Tibial nerve (tissue), 4 donors: ENCODE data around the gene HECW1. TPM values are rescaled to one million over a fixed set of nuclear protein-coding genes. Genes with fewer than 3 reads are reported as not detected.
A peak's percentile ranks its signal among the peaks of the same experiment; 100 is the strongest.
"Not testable (repeated sequence)": the region's sequence is repeated elsewhere in the genome, so short reads cannot be mapped to it uniquely, and the experiment has no call there.

ENCODE experiments used
- DNase-seq, 2 donors: peaks; one replicate each; pipeline ENCODE4 v3.0.0-alpha.2; 2019; ENCODE audit warnings: low spot score in 2 of 2
- H3K27ac ChIP-seq, 4 donors: fragments of 200-600 bp; sonication (generic) in 3 of 4; one replicate each; pipeline ENCODE4 v1.5.1; 2017 to 2019; ENCODE audit warnings: mild to moderate bottlenecking in 1 of 4
- H3K27me3 ChIP-seq, 2 donors: fragments of 200-600 bp; sonication (generic) in 1 of 2; one replicate each; pipeline versions ENCODE4 v1.5.1 to v1.6.0; 2017 to 2019
- H3K36me3 ChIP-seq, 3 donors: fragments of 200-600 bp; sonication (generic); one replicate each; pipeline ENCODE4 v1.5.1; 2018 to 2019
- H3K4me1 ChIP-seq, 4 donors: fragments of 200-600 bp; sonication (generic) in 3 of 4; one replicate each; pipeline ENCODE4 v1.5.1; 2017 to 2019
- H3K4me3 ChIP-seq, 4 donors: fragments of 200-600 bp; sonication (generic) in 3 of 4; one replicate each; pipeline ENCODE4 v1.5.1; 2017 to 2019; ENCODE audit warnings: mild to moderate bottlenecking in 1 of 4, moderate library complexity in 1 of 4
- H3K9me3 ChIP-seq, 4 donors: fragments of 200-600 bp; sonication (generic) in 3 of 4; one replicate each; pipeline ENCODE4 v1.5.1; 2017 to 2019
- EP300 ChIP-seq, 2 donors: sonication (generic); formaldehyde crosslinking; IDR thresholded peaks; one replicate each; pipeline ENCODE4 v1.6.1; 2017; ENCODE audit warnings: antibody characterized with exemption in 2 of 2, mild to moderate bottlenecking in 1 of 2
- POLR2A ChIP-seq, 2 donors: fragments of 450-650 bp; IDR thresholded peaks; one replicate each; pipeline ENCODE4 v1.6.1; 2017; ENCODE audit warnings: antibody characterized with exemption in 2 of 2, mild to moderate bottlenecking in 2 of 2, moderate library complexity in 2 of 2
- WGBS, 2 donors: methylation state at CpG; one replicate each; pipeline ENCODE4 v1.1.5; 2018; 5-methylcytosine and 5-hydroxymethylcytosine counted together
- total RNA-seq, 4 donors: library from RNA; depleted of rRNA; stranded (reverse); fragments of >200 nt; gene quantifications; one replicate each; pipeline ENCODE4 v1.1.0, GENCODE V29; 2016
- TF ChIP-seq, protein P1 (sequence below), 5 experiments: fragments of 200-600 bp in 3 of 5; fragments of 450-650 bp in 2 of 5; sonication (generic) in 3 of 5; IDR thresholded peaks; one replicate each; pipeline ENCODE4 v1.5.1; 2016 to 2019; ENCODE audit warnings: antibody characterized with exemption in 5 of 5, mild to moderate bottlenecking in 3 of 5, moderate library complexity in 2 of 5

The HECW1 gene
- 10 to 100 TPM in 1 of 4 donors, 1 to 10 TPM in 3; 3.6 to 10.9 (median 6.5) TPM for total RNA-seq

DNA sequence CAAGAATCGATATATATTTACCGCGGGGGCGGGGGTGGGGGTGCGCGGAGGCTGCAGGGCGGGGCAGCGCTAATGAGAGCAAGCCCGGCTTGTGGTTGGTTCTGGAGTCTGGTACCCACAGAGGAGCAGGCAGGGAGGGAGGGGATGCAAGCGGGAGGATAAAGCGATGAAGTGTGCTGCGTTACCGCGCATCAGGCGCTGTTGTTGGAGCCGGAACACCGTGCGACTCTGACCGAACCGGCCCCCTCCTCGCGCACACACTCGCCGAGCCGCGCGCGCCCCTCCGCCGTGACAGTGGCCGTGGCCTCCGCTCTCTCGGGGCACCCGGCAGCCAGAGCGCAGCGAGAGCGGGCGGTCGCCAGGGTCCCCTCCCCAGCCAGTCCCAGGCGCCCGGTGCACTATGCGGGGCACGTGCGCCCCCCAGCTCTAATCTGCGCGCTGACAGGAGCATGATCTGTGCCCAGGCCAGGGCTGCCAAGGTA, at the start of gene HECW1:
TSS of gene HECW1 (plus strand) at position 189 of the 482 bp plus-strand sequence. CDS start 131,259 bp downstream, outside the sequence.
- Histone ChIP-seq H3K9me3 (no peaks in the 10 kb centered on the region), H3K4me1 (peaks cover 0 to 29% (median 17%) of the 10 kb centered on the region in 4 donors), H3K27me3 (peaks cover 0 to 83% of the 10 kb centered on the region in 2 donors), H3K4me3 (peak within 1 kb of the TSS; percentile 23 to 53 (median 28)), H3K36me3 (no peaks in the 10 kb centered on the region), H3K27ac (no peak within 1 kb of the TSS)
- DNase-seq: no peak
- WGBS, 2 donors: 1 to 2% methylated on average over 24 to 26 of the region's 46 CpGs
- TF ChIP-seq POLR2A (IDR thresholded peaks at IDR 0.05) (no peak), EP300 (IDR thresholded peaks at IDR 0.05) (no peak)
- TF ChIP-seq, protein P1, sequence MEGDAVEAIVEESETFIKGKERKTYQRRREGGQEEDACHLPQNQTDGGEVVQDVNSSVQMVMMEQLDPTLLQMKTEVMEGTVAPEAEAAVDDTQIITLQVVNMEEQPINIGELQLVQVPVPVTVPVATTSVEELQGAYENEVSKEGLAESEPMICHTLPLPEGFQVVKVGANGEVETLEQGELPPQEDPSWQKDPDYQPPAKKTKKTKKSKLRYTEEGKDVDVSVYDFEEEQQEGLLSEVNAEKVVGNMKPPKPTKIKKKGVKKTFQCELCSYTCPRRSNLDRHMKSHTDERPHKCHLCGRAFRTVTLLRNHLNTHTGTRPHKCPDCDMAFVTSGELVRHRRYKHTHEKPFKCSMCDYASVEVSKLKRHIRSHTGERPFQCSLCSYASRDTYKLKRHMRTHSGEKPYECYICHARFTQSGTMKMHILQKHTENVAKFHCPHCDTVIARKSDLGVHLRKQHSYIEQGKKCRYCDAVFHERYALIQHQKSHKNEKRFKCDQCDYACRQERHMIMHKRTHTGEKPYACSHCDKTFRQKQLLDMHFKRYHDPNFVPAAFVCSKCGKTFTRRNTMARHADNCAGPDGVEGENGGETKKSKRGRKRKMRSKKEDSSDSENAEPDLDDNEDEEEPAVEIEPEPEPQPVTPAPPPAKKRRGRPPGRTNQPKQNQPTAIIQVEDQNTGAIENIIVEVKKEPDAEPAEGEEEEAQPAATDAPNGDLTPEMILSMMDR (IDR thresholded peaks at IDR 0.05): no peak

DNA sequence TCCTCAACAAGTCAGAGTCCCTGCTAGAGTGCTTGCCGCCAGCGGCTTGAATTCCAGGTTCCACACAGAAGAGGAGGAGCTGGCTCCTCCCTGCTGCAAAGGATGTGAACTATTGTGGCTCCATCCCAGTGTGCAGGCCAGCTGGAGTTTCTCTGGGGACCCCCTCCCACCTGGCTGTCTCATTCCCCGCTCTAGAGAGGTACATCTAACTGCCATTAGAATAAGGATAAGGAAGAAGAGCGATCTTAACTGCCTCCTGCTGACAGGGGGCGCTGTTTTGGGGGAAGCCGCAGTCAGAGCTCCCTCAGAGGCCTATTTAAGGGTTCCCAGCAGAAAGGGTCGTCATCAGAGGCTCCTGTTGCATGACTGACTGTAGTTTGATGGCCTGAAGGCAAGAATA, 40.8 kb upstream of the HECW1 start:
- Histone ChIP-seq H3K4me1 (no peaks in the 10 kb centered on the region), H3K27me3 (no peaks in the 10 kb centered on the region), H3K36me3 (no peaks in the 10 kb centered on the region), H3K9me3 (no peaks in the 10 kb centered on the region), H3K4me3 (no peak overlapping the region), H3K27ac (no peak overlapping the region)
- 29% methylated on average over 7 of the region's 7 CpGs for WGBS, 2 donors
- DNase-seq: no peak
- TF ChIP-seq, protein P1 (IDR thresholded peaks at IDR 0.05): no peak
- TF ChIP-seq POLR2A (IDR thresholded peaks at IDR 0.05): no peak
- no peak for TF ChIP-seq EP300 (IDR thresholded peaks at IDR 0.05)

DNA sequence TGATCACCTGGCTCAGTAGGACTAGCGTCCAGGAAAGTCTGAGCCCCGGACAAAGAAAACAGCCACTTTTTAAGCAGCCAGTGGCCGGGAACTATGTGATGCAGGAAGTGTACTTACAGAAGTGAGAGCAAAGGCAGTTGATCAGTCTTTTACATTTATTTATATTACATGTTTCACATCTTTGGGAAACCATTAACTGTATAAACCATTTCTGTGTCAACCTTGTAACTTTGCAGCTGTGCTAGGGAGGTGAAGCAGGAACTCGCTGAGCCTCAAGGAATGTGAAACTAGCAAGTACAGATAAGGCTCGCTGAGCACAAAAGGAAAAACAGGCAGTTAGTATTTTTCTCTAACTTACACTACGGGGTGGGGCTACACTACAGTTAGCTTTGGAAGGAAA, 39.9 kb upstream of the HECW1 start:
- no peak for DNase-seq
- 62 to 67% methylated on average over 6 of the region's 6 CpGs for WGBS, 2 donors
- TF ChIP-seq POLR2A (IDR thresholded peaks at IDR 0.05) (no peak), EP300 (IDR thresholded peaks at IDR 0.05) (no peak)
- TF ChIP-seq, protein P1 (IDR thresholded peaks at IDR 0.05): no peak
- Histone ChIP-seq H3K27me3 (no peaks in the 10 kb centered on the region), H3K4me3 (no peak overlapping the region), H3K9me3 (no peaks in the 10 kb centered on the region), H3K27ac (no peak overlapping the region), H3K4me1 (no peaks in the 10 kb centered on the region), H3K36me3 (no peaks in the 10 kb centered on the region)

DNA sequence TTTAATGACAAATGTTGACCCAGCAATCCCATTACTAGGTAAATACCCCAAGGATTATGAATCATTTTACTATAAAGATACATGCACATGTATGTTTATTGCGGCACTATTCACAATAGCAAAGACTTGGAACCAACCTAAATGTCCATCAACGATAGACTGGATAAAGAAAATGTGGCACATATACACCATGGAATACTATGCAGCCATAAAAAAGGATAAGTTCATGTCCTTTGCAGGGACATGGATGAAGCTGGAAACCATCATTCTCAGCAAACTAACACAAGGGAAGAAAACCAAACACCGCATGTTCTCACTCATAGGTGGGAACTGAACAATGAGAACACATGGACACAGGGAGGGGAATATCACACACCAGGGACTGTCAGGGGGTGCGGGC, 38.6 kb upstream of the HECW1 start:
- WGBS, 2 donors: 97 to 98% methylated on average over 4 of the region's 4 CpGs
- H3K4me1 ChIP-seq, H3K36me3 ChIP-seq, DNase-seq, H3K27me3 ChIP-seq, H3K27ac ChIP-seq, H3K9me3 ChIP-seq, H3K4me3 ChIP-seq: not testable (repeated sequence)

DNA sequence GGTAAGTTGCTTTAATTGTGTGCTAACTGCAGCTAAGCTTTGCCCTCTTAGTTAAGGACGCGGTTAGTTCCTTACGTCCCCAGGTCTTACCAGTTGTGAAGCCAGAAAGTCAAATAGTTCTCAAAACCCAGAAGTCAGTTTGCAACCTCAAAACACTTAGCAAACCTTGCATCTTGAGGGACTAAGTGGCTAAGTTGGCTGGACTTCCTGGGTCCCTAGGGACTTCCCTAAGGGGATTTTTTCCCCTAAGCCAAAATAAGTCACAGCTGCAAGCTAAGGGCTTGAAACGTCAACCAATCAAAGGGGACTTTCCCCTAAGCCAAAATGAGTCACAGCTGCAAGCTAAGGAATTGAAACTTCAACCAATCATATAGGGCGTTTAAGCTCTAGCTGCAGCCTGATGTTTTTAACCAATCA, 36.2 kb upstream of the HECW1 start:
- Histone ChIP-seq H3K9me3 (no peaks in the 10 kb centered on the region), H3K4me1 (no peaks in the 10 kb centered on the region), H3K27me3 (no peaks in the 10 kb centered on the region), H3K36me3 (no peaks in the 10 kb centered on the region), H3K27ac (no peak overlapping the region), H3K4me3 (no peak overlapping the region)
- whole genome bisulfite sequencing, 2 donors: 76 to 77% methylated on average over 5 of the region's 5 CpGs
- DNase-seq: no peak
- TF ChIP-seq, protein P1 (IDR thresholded peaks at IDR 0.05): no peak
- TF ChIP-seq EP300 (IDR thresholded peaks at IDR 0.05): no peak
- no peak for TF ChIP-seq POLR2A (IDR thresholded peaks at IDR 0.05)

DNA sequence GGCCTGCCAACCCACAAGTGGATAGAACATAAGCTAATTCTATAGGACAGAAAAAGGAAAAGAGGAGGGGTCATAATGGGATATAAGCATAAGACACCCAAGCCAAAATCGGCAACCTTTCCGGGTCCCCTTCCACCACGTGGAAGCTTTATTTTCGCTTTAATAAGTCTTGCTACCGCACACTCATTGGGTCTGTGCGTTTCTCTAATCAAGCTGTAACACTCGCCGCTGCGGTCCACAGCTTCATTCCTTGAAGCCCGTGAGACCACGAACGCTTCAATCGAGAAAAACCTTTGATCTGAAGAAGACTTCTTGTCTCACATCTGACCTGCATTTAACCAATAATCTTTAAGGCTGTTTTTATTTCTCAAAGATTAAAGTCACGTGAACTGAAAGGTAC, 35.8 kb upstream of the HECW1 start:
- Histone ChIP-seq H3K36me3 (no peaks in the 10 kb centered on the region), H3K4me3 (no peak overlapping the region), H3K4me1 (no peaks in the 10 kb centered on the region), H3K27ac (no peak overlapping the region), H3K9me3 (no peaks in the 10 kb centered on the region), H3K27me3 (no peaks in the 10 kb centered on the region)
- DNase-seq: no peak
- 81 to 86% methylated on average over 14 of the region's 14 CpGs for WGBS, 2 donors
- TF ChIP-seq EP300 (IDR thresholded peaks at IDR 0.05) (no peak), POLR2A (IDR thresholded peaks at IDR 0.05) (no peak)
- TF ChIP-seq, protein P1 (IDR thresholded peaks at IDR 0.05): no peak
